ENCODE results near the gene TRMT2A.

DNA sequence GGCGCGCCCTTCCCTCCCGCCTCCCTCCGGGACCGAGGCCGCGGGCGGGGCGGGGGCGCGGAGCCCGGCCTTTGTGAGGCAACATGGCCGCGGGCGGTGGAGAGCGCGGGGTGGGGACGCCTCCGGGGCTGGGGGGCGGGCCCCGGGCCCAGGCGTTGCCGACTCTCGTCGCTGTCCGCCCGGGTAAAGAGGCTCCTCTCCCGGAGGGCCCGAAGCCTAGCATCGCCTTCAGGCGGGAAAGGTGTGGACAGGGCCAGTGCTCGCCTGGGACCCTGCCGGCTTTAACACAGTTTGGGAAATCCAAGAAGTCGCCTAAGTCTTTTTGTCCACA is 36.6 kb downstream of the TRMT2A start:
- TF ChIP-seq CTCF (IDR thresholded peaks at IDR 0.05; ENCODE audit: low read length) (no peak), EZH2 (IDR thresholded peaks at IDR 0.05; ENCODE audit: borderline replicate concordance, low read length) (no peak)

Measured in OCI-LY1 (cell line).